ENCODE measurements around the gene RNF224. TPM values are rescaled to one million over a fixed set of nuclear protein-coding genes. Genes with fewer than 3 reads are reported as not detected.

Gene RNF224
- total and polyA plus RNA-seq, 2 of the 13 experiments (the other 11 are each of a cell fraction or from before 2014, with no cell fraction given): 0.09 TPM; not detected in 1

GRCh38 chr9:137229903-137230704 is 2.8 kb downstream of the RNF224 start (continued):
- TF ChIP-seq SP4 (CRISPR knock-in tag; IDR thresholded peaks at IDR 0.05): peak; percentile 57; the same call in 1 of the 2 replicates
- TF ChIP-seq FOXP1 (IDR thresholded peaks at IDR 0.05): no peak
- TF ChIP-seq FOXP1 (CRISPR knock-in tag; IDR thresholded peaks at IDR 0.05): no peak
- peak; percentile 19; the same call in 1 of the 2 replicates for TF ChIP-seq SOX5 (CRISPR knock-in tag; IDR thresholded peaks at IDR 0.05; ENCODE audit: borderline replicate concordance)
- no peak for TF ChIP-seq ETS1 (CRISPR knock-in tag; IDR thresholded peaks at IDR 0.05)
- peak; percentile 40 for TF ChIP-seq ISL2 (CRISPR knock-in tag; IDR thresholded peaks at IDR 0.05)
- TF ChIP-seq, protein P1, sequence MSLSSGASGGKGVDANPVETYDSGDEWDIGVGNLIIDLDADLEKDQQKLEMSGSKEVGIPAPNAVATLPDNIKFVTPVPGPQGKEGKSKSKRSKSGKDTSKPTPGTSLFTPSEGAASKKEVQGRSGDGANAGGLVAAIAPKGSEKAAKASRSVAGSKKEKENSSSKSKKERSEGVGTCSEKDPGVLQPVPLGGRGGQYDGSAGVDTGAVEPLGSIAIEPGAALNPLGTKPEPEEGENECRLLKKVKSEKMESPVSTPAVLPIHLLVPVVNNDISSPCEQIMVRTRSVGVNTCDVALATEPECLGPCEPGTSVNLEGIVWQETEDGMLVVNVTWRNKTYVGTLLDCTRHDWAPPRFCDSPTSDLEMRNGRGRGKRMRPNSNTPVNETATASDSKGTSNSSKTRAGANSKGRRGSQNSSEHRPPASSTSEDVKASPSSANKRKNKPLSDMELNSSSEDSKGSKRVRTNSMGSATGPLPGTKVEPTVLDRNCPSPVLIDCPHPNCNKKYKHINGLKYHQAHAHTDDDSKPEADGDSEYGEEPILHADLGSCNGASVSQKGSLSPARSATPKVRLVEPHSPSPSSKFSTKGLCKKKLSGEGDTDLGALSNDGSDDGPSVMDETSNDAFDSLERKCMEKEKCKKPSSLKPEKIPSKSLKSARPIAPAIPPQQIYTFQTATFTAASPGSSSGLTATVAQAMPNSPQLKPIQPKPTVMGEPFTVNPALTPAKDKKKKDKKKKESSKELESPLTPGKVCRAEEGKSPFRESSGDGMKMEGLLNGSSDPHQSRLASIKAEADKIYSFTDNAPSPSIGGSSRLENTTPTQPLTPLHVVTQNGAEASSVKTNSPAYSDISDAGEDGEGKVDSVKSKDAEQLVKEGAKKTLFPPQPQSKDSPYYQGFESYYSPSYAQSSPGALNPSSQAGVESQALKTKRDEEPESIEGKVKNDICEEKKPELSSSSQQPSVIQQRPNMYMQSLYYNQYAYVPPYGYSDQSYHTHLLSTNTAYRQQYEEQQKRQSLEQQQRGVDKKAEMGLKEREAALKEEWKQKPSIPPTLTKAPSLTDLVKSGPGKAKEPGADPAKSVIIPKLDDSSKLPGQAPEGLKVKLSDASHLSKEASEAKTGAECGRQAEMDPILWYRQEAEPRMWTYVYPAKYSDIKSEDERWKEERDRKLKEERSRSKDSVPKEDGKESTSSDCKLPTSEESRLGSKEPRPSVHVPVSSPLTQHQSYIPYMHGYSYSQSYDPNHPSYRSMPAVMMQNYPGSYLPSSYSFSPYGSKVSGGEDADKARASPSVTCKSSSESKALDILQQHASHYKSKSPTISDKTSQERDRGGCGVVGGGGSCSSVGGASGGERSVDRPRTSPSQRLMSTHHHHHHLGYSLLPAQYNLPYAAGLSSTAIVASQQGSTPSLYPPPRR (CRISPR knock-in tag; IDR thresholded peaks at IDR 0.05; ENCODE audit: borderline replicate concordance): 0 out of 2 replicates have a peak, but pooled peaks have one; percentile 69
- TF ChIP-seq ZNF644 (CRISPR knock-in tag; IDR thresholded peaks at IDR 0.05; ENCODE audit: low read depth): no peak
- TF ChIP-seq SRSF4 (IDR thresholded peaks at IDR 0.05; ENCODE audit: low read depth, low read length, poor library complexity, severe bottlenecking): no peak
- TF ChIP-seq KLF15 (CRISPR knock-in tag; IDR thresholded peaks at IDR 0.05; ENCODE audit: borderline replicate concordance): no peak
- peak in 1 of 2 experiments; percentile 67; a peak in 2 of 4 replicates for TF ChIP-seq HMGXB4 (CRISPR knock-in tag; IDR thresholded peaks at IDR 0.05; ENCODE audit: borderline replicate concordance in 1 of 2, low read depth in 1 of 2)
- TF ChIP-seq ARID5B (CRISPR knock-in tag; IDR thresholded peaks at IDR 0.05): peak; percentile 40; the same call in 1 of the 2 replicates
- peak; percentile 29 for TF ChIP-seq HNRNPLL (IDR thresholded peaks at IDR 0.05; ENCODE audit: low read depth, low read length, poor library complexity, severe bottlenecking)
- peak; percentile 53; the same call in 1 of the 2 replicates for TF ChIP-seq SRY (CRISPR knock-in tag; IDR thresholded peaks at IDR 0.05)
- no peak for TF ChIP-seq ZNF766 (CRISPR knock-in tag; IDR thresholded peaks at IDR 0.05; ENCODE audit: borderline replicate concordance)
- TF ChIP-seq NR2F6 (IDR thresholded peaks at IDR 0.05): peak; percentile 68
- peak; percentile 72 for TF ChIP-seq NR2F6 (CRISPR knock-in tag; IDR thresholded peaks at IDR 0.05)
